ENCODE measurements around the gene LPP. TPM values are rescaled to one million over a fixed set of nuclear protein-coding genes. Genes with fewer than 3 reads are reported as not detected.

Gene LPP
- total and polyA plus RNA-seq, 2 of the 13 experiments (the other 11 are each of a cell fraction or from before 2014, with no cell fraction given) = 19.2 to 29.9 TPM

DNA sequence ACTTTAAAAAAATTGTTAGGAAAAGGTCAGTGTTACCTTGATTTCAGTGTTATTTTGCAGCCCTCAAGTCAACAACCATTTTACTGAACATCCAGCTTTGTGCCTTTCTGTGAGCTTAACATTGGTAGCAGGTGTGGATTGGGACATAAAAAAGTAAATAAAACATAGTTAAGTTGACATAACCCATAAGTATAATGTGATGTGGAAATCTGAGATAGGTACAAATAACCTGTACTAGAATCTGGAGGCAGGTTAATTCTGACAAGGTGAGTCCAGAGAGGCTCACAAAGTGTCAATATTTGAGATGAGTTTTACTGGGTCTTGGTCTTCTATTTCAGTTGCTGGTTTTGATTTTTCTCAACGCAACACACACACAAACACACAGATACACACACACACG lies 151.3 kb downstream of the LPP start (continued):
- TF ChIP-seq ETV6 (CRISPR knock-in tag; conservative IDR thresholded peaks at IDR 0.05) = no peak
- no peak for TF ChIP-seq NFE2L1 (CRISPR knock-in tag; IDR thresholded peaks at IDR 0.05; ENCODE audit: borderline replicate concordance)
- no peak for TF ChIP-seq PRMT3 (CRISPR knock-in tag; IDR thresholded peaks at IDR 0.05; ENCODE audit: borderline replicate concordance, low read depth)
- TF ChIP-seq ATRX (CRISPR knock-in tag; IDR thresholded peaks at IDR 0.05; ENCODE audit: borderline replicate concordance) = no peak
- TF ChIP-seq, protein P1, sequence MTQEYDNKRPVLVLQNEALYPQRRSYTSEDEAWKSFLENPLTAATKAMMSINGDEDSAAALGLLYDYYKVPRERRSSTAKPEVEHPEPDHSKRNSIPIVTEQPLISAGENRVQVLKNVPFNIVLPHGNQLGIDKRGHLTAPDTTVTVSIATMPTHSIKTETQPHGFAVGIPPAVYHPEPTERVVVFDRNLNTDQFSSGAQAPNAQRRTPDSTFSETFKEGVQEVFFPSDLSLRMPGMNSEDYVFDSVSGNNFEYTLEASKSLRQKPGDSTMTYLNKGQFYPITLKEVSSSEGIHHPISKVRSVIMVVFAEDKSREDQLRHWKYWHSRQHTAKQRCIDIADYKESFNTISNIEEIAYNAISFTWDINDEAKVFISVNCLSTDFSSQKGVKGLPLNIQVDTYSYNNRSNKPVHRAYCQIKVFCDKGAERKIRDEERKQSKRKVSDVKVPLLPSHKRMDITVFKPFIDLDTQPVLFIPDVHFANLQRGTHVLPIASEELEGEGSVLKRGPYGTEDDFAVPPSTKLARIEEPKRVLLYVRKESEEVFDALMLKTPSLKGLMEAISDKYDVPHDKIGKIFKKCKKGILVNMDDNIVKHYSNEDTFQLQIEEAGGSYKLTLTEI (CRISPR knock-in tag; conservative IDR thresholded peaks at IDR 0.05) = no peak
- TF ChIP-seq, protein P2, sequence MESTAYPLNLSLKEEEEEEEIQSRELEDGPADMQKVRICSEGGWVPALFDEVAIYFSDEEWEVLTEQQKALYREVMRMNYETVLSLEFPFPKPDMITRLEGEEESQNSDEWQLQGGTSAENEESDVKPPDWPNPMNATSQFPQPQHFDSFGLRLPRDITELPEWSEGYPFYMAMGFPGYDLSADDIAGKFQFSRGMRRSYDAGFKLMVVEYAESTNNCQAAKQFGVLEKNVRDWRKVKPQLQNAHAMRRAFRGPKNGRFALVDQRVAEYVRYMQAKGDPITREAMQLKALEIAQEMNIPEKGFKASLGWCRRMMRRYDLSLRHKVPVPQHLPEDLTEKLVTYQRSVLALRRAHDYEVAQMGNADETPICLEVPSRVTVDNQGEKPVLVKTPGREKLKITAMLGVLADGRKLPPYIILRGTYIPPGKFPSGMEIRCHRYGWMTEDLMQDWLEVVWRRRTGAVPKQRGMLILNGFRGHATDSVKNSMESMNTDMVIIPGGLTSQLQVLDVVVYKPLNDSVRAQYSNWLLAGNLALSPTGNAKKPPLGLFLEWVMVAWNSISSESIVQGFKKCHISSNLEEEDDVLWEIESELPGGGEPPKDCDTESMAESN (CRISPR knock-in tag; conservative IDR thresholded peaks at IDR 0.05) = no peak
- TF ChIP-seq, protein P3, sequence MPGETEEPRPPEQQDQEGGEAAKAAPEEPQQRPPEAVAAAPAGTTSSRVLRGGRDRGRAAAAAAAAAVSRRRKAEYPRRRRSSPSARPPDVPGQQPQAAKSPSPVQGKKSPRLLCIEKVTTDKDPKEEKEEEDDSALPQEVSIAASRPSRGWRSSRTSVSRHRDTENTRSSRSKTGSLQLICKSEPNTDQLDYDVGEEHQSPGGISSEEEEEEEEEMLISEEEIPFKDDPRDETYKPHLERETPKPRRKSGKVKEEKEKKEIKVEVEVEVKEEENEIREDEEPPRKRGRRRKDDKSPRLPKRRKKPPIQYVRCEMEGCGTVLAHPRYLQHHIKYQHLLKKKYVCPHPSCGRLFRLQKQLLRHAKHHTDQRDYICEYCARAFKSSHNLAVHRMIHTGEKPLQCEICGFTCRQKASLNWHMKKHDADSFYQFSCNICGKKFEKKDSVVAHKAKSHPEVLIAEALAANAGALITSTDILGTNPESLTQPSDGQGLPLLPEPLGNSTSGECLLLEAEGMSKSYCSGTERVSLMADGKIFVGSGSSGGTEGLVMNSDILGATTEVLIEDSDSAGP (CRISPR knock-in tag; IDR thresholded peaks at IDR 0.05; ENCODE audit: borderline replicate concordance) = no peak
- TF ChIP-seq, protein P4, sequence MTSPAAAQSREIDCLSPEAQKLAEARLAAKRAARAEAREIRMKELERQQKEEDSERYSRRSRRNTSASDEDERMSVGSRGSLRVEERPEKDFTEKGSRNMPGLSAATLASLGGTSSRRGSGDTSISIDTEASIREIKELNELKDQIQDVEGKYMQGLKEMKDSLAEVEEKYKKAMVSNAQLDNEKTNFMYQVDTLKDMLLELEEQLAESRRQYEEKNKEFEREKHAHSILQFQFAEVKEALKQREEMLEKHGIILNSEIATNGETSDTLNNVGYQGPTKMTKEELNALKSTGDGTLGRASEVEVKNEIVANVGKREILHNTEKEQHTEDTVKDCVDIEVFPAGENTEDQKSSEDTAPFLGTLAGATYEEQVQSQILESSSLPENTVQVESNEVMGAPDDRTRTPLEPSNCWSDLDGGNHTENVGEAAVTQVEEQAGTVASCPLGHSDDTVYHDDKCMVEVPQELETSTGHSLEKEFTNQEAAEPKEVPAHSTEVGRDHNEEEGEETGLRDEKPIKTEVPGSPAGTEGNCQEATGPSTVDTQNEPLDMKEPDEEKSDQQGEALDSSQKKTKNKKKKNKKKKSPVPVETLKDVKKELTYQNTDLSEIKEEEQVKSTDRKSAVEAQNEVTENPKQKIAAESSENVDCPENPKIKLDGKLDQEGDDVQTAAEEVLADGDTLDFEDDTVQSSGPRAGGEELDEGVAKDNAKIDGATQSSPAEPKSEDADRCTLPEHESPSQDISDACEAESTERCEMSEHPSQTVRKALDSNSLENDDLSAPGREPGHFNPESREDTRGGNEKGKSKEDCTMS (CRISPR knock-in tag; conservative IDR thresholded peaks at IDR 0.05) = no peak
- no peak for TF ChIP-seq ZNF256 (CRISPR knock-in tag; conservative IDR thresholded peaks at IDR 0.05)
- TF ChIP-seq ZSCAN21 (CRISPR knock-in tag; IDR thresholded peaks at IDR 0.05; ENCODE audit: borderline replicate concordance) = no peak
- TF ChIP-seq ZSCAN31 (CRISPR knock-in tag; IDR thresholded peaks at IDR 0.05; ENCODE audit: low read depth) = no peak
- peak; percentile 50; the same call in 1 of the 2 replicates for TF ChIP-seq FOXJ3 (CRISPR knock-in tag; IDR thresholded peaks at IDR 0.05; ENCODE audit: borderline replicate concordance)
- TF ChIP-seq, protein P5, sequence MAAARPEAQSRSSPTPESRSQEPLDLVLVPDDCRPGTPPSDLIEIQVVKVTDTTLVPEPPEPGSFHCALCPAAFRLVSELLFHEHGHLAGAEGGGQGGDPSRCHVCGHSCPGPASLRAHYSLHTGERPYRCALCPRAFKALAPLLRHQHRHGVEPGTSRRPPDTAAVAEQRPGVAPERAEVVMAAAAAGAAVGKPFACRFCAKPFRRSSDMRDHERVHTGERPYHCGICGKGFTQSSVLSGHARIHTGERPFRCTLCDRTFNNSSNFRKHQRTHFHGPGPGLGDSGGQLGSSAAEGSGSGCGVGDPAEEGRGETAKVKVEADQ (CRISPR knock-in tag; IDR thresholded peaks at IDR 0.05; ENCODE audit: borderline replicate concordance) = no peak
- TF ChIP-seq ZNF616 (CRISPR knock-in tag; IDR thresholded peaks at IDR 0.05; ENCODE audit: low read depth) = no peak
- TF ChIP-seq MTA3 (CRISPR knock-in tag; IDR thresholded peaks at IDR 0.05) = no peak
- no peak for TF ChIP-seq ZNF296 (CRISPR knock-in tag; conservative IDR thresholded peaks at IDR 0.05)
- TF ChIP-seq YEATS4 (CRISPR knock-in tag; IDR thresholded peaks at IDR 0.05; ENCODE audit: borderline replicate concordance) = no peak
- peak; percentile 19; the same call in 1 of the 2 replicates for TF ChIP-seq TBX2 (CRISPR knock-in tag; IDR thresholded peaks at IDR 0.05; ENCODE audit: borderline replicate concordance)
- TF ChIP-seq ZNF251 (CRISPR knock-in tag; IDR thresholded peaks at IDR 0.05) = no peak
- TF ChIP-seq, protein P6, sequence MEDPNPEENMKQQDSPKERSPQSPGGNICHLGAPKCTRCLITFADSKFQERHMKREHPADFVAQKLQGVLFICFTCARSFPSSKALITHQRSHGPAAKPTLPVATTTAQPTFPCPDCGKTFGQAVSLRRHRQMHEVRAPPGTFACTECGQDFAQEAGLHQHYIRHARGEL (CRISPR knock-in tag; IDR thresholded peaks at IDR 0.05) = no peak
- TF ChIP-seq DR1 (CRISPR knock-in tag; IDR thresholded peaks at IDR 0.05) = no peak
